ENCODE measurements around the gene CRYZL1. TPM values are rescaled to one million over a fixed set of nuclear protein-coding genes. Genes with fewer than 3 reads are reported as not detected.

The CRYZL1 gene
- total RNA-seq, 1 experiment from 2014 or later = 43.0 TPM

DNA sequence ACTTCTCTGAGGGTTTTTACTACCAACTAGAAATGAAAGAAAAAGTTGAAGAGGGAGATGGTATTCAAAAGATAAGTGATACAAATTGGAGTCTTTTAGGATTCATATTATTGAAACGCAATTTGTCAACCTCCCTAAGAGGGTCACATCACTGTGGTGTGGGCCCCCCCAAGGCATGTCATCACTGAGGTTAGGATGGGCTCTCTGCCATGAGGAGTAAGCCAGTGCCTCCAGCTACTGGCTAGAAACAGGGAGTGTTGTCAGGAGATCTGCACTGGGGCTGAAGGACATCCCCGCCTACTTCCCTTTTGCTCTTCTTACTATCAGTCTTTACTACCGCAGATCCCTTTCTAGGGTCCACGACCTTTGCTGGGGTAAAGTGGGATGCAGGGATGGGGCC, 26.6 kb upstream of the CRYZL1 start (continued):
- no peak for TF ChIP-seq JUND (IDR thresholded peaks at IDR 0.05)
- no peak for TF ChIP-seq POLR2A (IDR thresholded peaks at IDR 0.05; ENCODE audit: borderline replicate concordance, extremely low read depth, insufficient read depth, insufficient read length)
- no peak for TF ChIP-seq ZFX (IDR thresholded peaks at IDR 0.05)
- TF ChIP-seq, protein P1, sequence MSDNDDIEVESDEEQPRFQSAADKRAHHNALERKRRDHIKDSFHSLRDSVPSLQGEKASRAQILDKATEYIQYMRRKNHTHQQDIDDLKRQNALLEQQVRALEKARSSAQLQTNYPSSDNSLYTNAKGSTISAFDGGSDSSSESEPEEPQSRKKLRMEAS (IDR thresholded peaks at IDR 0.05) = no peak
- TF ChIP-seq, protein P2, sequence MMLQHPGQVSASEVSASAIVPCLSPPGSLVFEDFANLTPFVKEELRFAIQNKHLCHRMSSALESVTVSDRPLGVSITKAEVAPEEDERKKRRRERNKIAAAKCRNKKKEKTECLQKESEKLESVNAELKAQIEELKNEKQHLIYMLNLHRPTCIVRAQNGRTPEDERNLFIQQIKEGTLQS (IDR thresholded peaks at IDR 0.05) = no peak
- no peak for TF ChIP-seq EZH2phosphoT487 (IDR thresholded peaks at IDR 0.05; ENCODE audit: borderline replicate concordance)
- no peak for TF ChIP-seq ZNF274 (IDR thresholded peaks at IDR 0.05; ENCODE audit: low read depth, low read length)

DNA sequence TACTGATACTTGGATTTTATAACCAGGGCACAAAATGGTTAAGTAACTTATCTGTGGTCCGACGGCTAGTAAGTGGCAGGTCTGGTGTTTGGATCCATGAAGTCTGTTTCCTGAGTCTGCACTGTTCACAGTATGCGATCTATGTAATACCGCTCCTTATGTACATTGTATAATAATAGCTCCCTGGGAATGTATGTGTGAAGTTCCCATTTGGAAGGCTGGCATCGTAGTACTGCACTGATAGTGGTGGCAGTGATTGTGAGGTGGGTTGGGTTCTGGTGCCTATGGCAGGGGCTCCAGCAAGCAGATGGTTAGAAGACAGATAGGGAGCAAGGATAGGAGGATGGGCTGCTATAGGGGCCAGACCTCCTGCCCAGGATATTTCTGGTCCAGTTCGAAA, 26.1 kb upstream of the CRYZL1 start:
- H3K9ac ChIP-seq (ENCODE audit: low read length) = no peak overlapping the region
- POLR2A ChIA-PET = no interaction called here

More for the DNA sequence above, 26.1 kb upstream of the CRYZL1 start:
- CTCF ChIA-PET = no interaction called here
- ATAC-seq (no peak), DNase-seq (ENCODE audit: low read depth, low spot score) (no peak)
- no peaks in the 10 kb centered on the region for H3K9me2 ChIP-seq (ENCODE audit: insufficient read depth)
- H3K4me3 ChIP-seq (replicated peaks in 1 of 2; ENCODE audit: low read depth in 1 of 2, low read length in 2 of 2) = no peak overlapping the region
- RAD21 ChIA-PET (ENCODE audit: low non-redundant PET in 1 of 2, low total read pairs in 2 of 2, uncharacterized antibody in 2 of 2, unreplicated experiment in 2 of 2) = no interaction called here
- H3K27ac ChIP-seq (ENCODE audit: low read depth, low read length) = no peak overlapping the region
- no peaks in the 10 kb centered on the region for H3K27me3 ChIP-seq (ENCODE audit: insufficient read depth, low read length)
- H3K9me3 ChIP-seq (ENCODE audit: control insufficient read depth in 1 of 2, insufficient read depth in 1 of 2, low read depth in 1 of 2, low read length in 2 of 2) = no peaks in the 10 kb centered on the region
- no peaks in the 10 kb centered on the region for H3K36me3 ChIP-seq (ENCODE audit: control insufficient read depth in 1 of 2, insufficient read depth in 2 of 2, low read length in 2 of 2)
- TF ChIP-seq CEBPB (IDR thresholded peaks at IDR 0.05; ENCODE audit: low read depth) = no peak
- no peak for TF ChIP-seq ZNF274 (IDR thresholded peaks at IDR 0.05; ENCODE audit: low read depth, low read length)
- TF ChIP-seq EZH2phosphoT487 (IDR thresholded peaks at IDR 0.05; ENCODE audit: borderline replicate concordance) = no peak
- no peak for TF ChIP-seq POLR2A (IDR thresholded peaks at IDR 0.05; ENCODE audit: borderline replicate concordance, extremely low read depth, insufficient read depth, insufficient read length)
- TF ChIP-seq FOSL1 (IDR thresholded peaks at IDR 0.05; ENCODE audit: low read depth) = no peak
- no peak for TF ChIP-seq EZH2 (IDR thresholded peaks at IDR 0.05)
- TF ChIP-seq, protein P3, sequence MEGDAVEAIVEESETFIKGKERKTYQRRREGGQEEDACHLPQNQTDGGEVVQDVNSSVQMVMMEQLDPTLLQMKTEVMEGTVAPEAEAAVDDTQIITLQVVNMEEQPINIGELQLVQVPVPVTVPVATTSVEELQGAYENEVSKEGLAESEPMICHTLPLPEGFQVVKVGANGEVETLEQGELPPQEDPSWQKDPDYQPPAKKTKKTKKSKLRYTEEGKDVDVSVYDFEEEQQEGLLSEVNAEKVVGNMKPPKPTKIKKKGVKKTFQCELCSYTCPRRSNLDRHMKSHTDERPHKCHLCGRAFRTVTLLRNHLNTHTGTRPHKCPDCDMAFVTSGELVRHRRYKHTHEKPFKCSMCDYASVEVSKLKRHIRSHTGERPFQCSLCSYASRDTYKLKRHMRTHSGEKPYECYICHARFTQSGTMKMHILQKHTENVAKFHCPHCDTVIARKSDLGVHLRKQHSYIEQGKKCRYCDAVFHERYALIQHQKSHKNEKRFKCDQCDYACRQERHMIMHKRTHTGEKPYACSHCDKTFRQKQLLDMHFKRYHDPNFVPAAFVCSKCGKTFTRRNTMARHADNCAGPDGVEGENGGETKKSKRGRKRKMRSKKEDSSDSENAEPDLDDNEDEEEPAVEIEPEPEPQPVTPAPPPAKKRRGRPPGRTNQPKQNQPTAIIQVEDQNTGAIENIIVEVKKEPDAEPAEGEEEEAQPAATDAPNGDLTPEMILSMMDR (IDR thresholded peaks at IDR 0.05 in 2 of 3, conservative IDR thresholded peaks at IDR 0.05 in 1 of 3; ENCODE audit: borderline replicate concordance in 1 of 3, insufficient read depth in 1 of 3, low read depth in 2 of 3, low read length in 2 of 3) = no peak
- TF ChIP-seq, protein P2 (IDR thresholded peaks at IDR 0.05) = no peak
- TF ChIP-seq, protein P1 (IDR thresholded peaks at IDR 0.05) = no peak
- no peak for TF ChIP-seq YY1 (IDR thresholded peaks at IDR 0.05; ENCODE audit: extremely low read depth, insufficient replicate concordance, low read depth, low read length)
- TF ChIP-seq JUND (IDR thresholded peaks at IDR 0.05) = no peak
- TF ChIP-seq SP1 (IDR thresholded peaks at IDR 0.05; ENCODE audit: low read depth) = no peak
- TF ChIP-seq TCF7L2 (IDR thresholded peaks at IDR 0.05; ENCODE audit: borderline replicate concordance, extremely low read depth, insufficient read depth, insufficient read length) = no peak
- TF ChIP-seq EGR1 (IDR thresholded peaks at IDR 0.05; ENCODE audit: low read depth) = no peak
- TF ChIP-seq ZFX (IDR thresholded peaks at IDR 0.05) = no peak
- no peak for TF ChIP-seq SRF (IDR thresholded peaks at IDR 0.05; ENCODE audit: low read depth)
- H3K79me2 ChIP-seq (ENCODE audit: insufficient read depth, low read length) = peaks cover 61% of the 10 kb centered on the region
- no peak overlapping the region for H3K4me2 ChIP-seq (ENCODE audit: low read length)
- H3K4me1 ChIP-seq (ENCODE audit: control insufficient read depth in 1 of 2, insufficient read depth in 2 of 2, low read length in 2 of 2) = peaks cover 3 to 11% of the 10 kb centered on the region in 2 experiments; a peak in 3 of 4 replicates
- H4K20me1 ChIP-seq (ENCODE audit: insufficient read depth) = no peaks in the 10 kb centered on the region
- intact Hi-C loops (cut with micrococcal nuclease) = no loop called here
- no peak overlapping the region for H2AFZ ChIP-seq (ENCODE audit: low read depth, low read length, poor library complexity, severe bottlenecking)
- no TSS peak for BruUV-seq (replicated peaks)

Measured in HCT116 (cell line).